ENCODE results near the gene ZBTB21. TPM values are rescaled to one million over a fixed set of nuclear protein-coding genes. Genes with fewer than 3 reads are reported as not detected.

The ZBTB21 gene
- total and polyA plus RNA-seq, 2 of the 4 experiments (the other 2 are of a cell fraction) = 6.8 to 12.0 TPM

DNA sequence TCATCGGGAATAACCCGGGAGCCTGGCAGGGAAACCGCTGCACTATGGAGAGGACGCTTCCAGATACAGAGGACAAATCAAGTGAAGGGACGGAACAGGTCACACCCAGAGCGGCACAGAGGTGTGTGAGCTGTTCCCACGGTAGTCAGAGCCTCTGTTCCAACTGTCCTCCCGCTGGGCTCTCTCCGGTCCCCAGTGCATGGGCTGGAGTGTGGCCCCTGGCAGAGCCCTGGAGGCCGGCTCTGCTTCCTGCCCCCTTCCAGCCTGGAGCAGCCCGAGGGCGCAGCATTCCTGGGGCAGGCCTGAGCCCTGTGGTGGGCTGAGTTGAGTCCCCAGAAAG is 11.9 kb upstream of the ZBTB21 start:
- DNase-seq = no peak
- H3K79me1 ChIP-seq (ENCODE audit: low read depth in 1 of 2, low read length in 2 of 2) = peaks cover 3 to 4% of the 10 kb centered on the region in 2 experiments; a peak in 2 of 4 replicates
- no TSS peak for BruUV-seq (replicated peaks)

More for the DNA sequence above, 11.9 kb upstream of the ZBTB21 start:
- Histone ChIP-seq H3K4ac (ENCODE audit: low read depth, low read length) (no peak overlapping the region), H2BK15ac (ENCODE audit: low read depth, low read length) (0 out of 3 replicates have a peak overlapping the region, but pooled peaks have one; percentile 45), H4K8ac (ENCODE audit: low read depth in 2 of 2, low read length in 2 of 2) (no peak overlapping the region), H3K14ac (replicated peaks; ENCODE audit: low read depth, low read length) (no peak overlapping the region), H3K9ac (ENCODE audit: low read depth, low read length) (no peak overlapping the region), H4K91ac (ENCODE audit: insufficient read depth, low read depth, low read length) (no peak overlapping the region), H3K9me3 (ENCODE audit: control insufficient read depth, insufficient read depth, low read length) (no peaks in the 10 kb centered on the region), H4K5ac (ENCODE audit: low read depth, low read length) (no peak overlapping the region), H3K9me1 (ENCODE audit: insufficient read depth, low read length) (peaks cover 22% of the 10 kb centered on the region), H3K27ac (ENCODE audit: insufficient read depth, low read length) (no peak overlapping the region), H3K18ac (ENCODE audit: low read depth, low read length) (no peak overlapping the region; the same call in 1 of the 2 replicates), H2AK5ac (ENCODE audit: low read depth, low read length) (peak overlapping the region; percentile 2; the same call in 1 of the 2 replicates), H3K36me3 (ENCODE audit: control insufficient read depth, insufficient read depth, low read length) (no peaks in the 10 kb centered on the region), H2BK20ac (ENCODE audit: low read depth, low read length) (no peak overlapping the region), H2BK120ac (ENCODE audit: low read depth, low read length) (no peak overlapping the region), H2AK9ac (replicated peaks; ENCODE audit: low read depth, low read length, poor library complexity) (no peak overlapping the region), H3K4me3 (ENCODE audit: insufficient read depth, low read depth, low read length) (no peak overlapping the region), H2AFZ (replicated peaks; ENCODE audit: low read length, poor library complexity) (no peak overlapping the region), H3K4me1 (ENCODE audit: control insufficient read depth, insufficient read depth, low read length) (peaks cover 13% of the 10 kb centered on the region), H3K4me2 (ENCODE audit: low read depth, low read length) (no peak overlapping the region), H4K20me1 (ENCODE audit: insufficient read depth, low read length) (no peaks in the 10 kb centered on the region), H3K27me3 (ENCODE audit: control insufficient read depth, insufficient read depth, low read length) (no peaks in the 10 kb centered on the region), H3K23ac (ENCODE audit: low read depth, low read length) (no peak overlapping the region), H2BK5ac (ENCODE audit: low read depth, low read length, poor library complexity, severe bottlenecking) (no peak overlapping the region), H3K56ac (ENCODE audit: extremely low read depth, insufficient read depth, low read length) (no peak overlapping the region)
- in situ Hi-C loops (cut with MboI; ENCODE audit: low sequenced_read_pairs) (no loop called here), dilution Hi-C loops (cut with HindIII; ENCODE audit: low sequenced_read_pairs, unreplicated experiment) (no loop called here), intact Hi-C loops (cut with micrococcal nuclease) (no loop called here)
- TF ChIP-seq, protein P1, sequence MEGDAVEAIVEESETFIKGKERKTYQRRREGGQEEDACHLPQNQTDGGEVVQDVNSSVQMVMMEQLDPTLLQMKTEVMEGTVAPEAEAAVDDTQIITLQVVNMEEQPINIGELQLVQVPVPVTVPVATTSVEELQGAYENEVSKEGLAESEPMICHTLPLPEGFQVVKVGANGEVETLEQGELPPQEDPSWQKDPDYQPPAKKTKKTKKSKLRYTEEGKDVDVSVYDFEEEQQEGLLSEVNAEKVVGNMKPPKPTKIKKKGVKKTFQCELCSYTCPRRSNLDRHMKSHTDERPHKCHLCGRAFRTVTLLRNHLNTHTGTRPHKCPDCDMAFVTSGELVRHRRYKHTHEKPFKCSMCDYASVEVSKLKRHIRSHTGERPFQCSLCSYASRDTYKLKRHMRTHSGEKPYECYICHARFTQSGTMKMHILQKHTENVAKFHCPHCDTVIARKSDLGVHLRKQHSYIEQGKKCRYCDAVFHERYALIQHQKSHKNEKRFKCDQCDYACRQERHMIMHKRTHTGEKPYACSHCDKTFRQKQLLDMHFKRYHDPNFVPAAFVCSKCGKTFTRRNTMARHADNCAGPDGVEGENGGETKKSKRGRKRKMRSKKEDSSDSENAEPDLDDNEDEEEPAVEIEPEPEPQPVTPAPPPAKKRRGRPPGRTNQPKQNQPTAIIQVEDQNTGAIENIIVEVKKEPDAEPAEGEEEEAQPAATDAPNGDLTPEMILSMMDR (conservative IDR thresholded peaks at IDR 0.05; ENCODE audit: low read depth, low read length) = no peak
- TF ChIP-seq SMC3 (IDR thresholded peaks at IDR 0.05; ENCODE audit: low read depth, low read length) = no peak
- no peak for TF ChIP-seq RFX5 (IDR thresholded peaks at IDR 0.05; ENCODE audit: low read depth, low read length)
- TF ChIP-seq CHD1 (IDR thresholded peaks at IDR 0.05; ENCODE audit: low read depth, low read length) = no peak
- TF ChIP-seq RCOR1 (IDR thresholded peaks at IDR 0.05; ENCODE audit: insufficient replicate concordance, low read length) = no peak
- no peak for TF ChIP-seq MAZ (IDR thresholded peaks at IDR 0.05; ENCODE audit: borderline replicate concordance, low read depth, low read length)
- TF ChIP-seq POLR2A (IDR thresholded peaks at IDR 0.05; ENCODE audit: low read depth, low read length) = no peak
- TF ChIP-seq, protein P2, sequence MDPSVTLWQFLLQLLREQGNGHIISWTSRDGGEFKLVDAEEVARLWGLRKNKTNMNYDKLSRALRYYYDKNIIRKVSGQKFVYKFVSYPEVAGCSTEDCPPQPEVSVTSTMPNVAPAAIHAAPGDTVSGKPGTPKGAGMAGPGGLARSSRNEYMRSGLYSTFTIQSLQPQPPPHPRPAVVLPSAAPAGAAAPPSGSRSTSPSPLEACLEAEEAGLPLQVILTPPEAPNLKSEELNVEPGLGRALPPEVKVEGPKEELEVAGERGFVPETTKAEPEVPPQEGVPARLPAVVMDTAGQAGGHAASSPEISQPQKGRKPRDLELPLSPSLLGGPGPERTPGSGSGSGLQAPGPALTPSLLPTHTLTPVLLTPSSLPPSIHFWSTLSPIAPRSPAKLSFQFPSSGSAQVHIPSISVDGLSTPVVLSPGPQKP (IDR thresholded peaks at IDR 0.05; ENCODE audit: borderline replicate concordance, low read depth, low read length) = no peak
- TF ChIP-seq, protein P3, sequence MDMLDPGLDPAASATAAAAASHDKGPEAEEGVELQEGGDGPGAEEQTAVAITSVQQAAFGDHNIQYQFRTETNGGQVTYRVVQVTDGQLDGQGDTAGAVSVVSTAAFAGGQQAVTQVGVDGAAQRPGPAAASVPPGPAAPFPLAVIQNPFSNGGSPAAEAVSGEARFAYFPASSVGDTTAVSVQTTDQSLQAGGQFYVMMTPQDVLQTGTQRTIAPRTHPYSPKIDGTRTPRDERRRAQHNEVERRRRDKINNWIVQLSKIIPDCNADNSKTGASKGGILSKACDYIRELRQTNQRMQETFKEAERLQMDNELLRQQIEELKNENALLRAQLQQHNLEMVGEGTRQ (IDR thresholded peaks at IDR 0.05; ENCODE audit: low read depth, low read length) = no peak
- no peak for TF ChIP-seq CEBPB (IDR thresholded peaks at IDR 0.05; ENCODE audit: low read depth, low read length)
- no peak for TF ChIP-seq BHLHE40 (IDR thresholded peaks at IDR 0.05; ENCODE audit: low read depth, low read length)
- TF ChIP-seq FOS (IDR thresholded peaks at IDR 0.05; ENCODE audit: low read depth, low read length) = no peak
- no peak for TF ChIP-seq RAD21 (IDR thresholded peaks at IDR 0.05; ENCODE audit: low read length)
- no peak for TF ChIP-seq MXI1 (IDR thresholded peaks at IDR 0.05; ENCODE audit: borderline replicate concordance, low read depth, low read length)
- no peak for TF ChIP-seq MAFK (IDR thresholded peaks at IDR 0.05; ENCODE audit: low read depth, low read length)
- no peak for TF ChIP-seq NFE2L2 (IDR thresholded peaks at IDR 0.05; ENCODE audit: low read depth, low read length)
- WGBS, 2 experiments (ENCODE audit: extremely low coverage in 2 of 2, insufficient read length in 1 of 2) = 84% methylated on average over 5 of the region's 12 CpGs; no CpG with 5 or more reads in 1 of the 2 experiments
- ChIA-PET POLR2A (ENCODE audit: unreplicated experiment) (no interaction called here), CTCF (no interaction called here)
- no peak for ATAC-seq (ENCODE audit: low read depth)
